ENCODE data around the gene LFNG.

Gene LFNG

DNA sequence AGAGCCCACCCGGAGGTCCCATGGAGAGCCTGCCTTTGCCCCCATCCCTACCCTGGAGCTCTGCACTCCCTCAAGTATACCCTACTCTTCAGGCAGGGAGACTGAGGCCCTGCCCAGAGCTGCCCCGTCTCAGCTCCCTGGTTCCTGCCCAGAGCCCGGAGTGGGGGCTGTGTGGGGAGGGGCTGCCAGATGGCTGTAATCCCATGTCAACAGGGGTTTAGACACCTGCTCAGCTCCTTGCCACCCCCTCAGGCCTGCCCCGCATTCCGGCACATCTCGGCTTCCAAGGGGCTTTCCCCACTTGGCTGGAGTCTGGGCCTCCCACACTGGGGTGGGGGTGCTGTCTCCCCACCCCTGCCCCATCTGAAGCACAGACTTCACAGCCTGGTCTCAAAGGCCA, 20.9 kb upstream of the LFNG start:
- TF ChIP-seq, protein P1, sequence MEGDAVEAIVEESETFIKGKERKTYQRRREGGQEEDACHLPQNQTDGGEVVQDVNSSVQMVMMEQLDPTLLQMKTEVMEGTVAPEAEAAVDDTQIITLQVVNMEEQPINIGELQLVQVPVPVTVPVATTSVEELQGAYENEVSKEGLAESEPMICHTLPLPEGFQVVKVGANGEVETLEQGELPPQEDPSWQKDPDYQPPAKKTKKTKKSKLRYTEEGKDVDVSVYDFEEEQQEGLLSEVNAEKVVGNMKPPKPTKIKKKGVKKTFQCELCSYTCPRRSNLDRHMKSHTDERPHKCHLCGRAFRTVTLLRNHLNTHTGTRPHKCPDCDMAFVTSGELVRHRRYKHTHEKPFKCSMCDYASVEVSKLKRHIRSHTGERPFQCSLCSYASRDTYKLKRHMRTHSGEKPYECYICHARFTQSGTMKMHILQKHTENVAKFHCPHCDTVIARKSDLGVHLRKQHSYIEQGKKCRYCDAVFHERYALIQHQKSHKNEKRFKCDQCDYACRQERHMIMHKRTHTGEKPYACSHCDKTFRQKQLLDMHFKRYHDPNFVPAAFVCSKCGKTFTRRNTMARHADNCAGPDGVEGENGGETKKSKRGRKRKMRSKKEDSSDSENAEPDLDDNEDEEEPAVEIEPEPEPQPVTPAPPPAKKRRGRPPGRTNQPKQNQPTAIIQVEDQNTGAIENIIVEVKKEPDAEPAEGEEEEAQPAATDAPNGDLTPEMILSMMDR (IDR thresholded peaks at IDR 0.05; ENCODE audit: insufficient read depth, missing control alignments) = no peak
- no peak for FAIRE-seq
- no peak for DNase-seq (ENCODE audit: insufficient read length, low spot score)

DNA sequence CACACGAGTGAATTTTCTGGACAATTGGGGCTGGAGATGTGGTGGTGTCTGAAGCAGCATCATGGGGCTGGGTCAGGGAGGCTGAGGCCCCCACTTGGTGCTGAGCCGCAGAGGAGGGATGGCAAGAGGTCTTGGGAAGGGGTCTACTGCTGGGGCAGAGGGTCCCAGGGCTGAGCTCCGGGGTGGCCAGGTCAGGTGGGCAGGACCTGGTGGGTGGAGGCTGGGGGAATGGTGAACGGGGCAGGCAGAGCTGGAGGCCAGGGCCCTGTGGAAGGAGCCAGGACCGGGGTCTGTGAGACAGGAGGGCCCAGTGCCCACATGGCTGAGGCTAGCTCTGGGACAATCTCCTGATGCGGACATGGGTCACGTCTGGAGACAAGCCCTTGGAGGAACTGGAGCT, 20.4 kb upstream of the LFNG start:
- TF ChIP-seq, protein P1 (IDR thresholded peaks at IDR 0.05; ENCODE audit: insufficient read depth, missing control alignments) = no peak
- FAIRE-seq (no peak), DNase-seq (ENCODE audit: insufficient read length, low spot score) (no peak)

DNA sequence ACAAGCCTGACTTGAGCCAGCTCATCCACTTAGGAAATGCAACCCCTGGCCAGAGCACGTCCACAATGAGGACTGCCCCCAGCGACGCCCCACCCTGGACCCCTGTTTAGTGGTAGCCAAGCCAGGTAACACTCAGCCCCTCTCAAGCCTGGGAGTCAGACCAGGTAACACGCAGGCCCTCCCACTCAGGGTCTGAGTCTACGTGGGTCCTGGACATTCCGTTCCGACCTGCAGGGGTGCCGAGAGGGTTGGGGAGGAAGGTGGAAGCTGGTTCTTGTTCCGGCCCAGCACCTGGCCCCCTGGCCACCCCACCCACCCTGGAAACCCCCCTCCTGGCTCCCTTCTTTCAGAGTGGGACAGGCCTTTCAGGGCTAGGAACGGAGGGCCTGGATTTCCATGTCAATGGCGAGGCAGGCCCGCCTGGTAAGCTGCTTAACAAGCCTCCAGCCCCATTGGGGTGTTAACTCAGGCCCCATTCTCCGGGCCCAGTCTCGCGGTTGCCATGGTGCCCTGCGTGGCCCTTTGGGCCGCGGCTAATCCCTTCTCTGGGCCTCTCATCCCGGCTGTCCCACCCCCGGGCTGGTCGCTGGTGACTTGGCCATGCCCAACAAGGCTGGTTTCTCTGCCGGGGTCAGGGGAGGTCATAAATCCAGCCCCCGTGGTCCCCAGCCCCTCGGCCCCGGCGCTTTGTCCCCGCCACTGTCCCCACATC, 19.7 kb upstream of the LFNG start:
- TF ChIP-seq, protein P1 (IDR thresholded peaks at IDR 0.05; ENCODE audit: insufficient read depth, missing control alignments) = no peak
- DNase-seq (ENCODE audit: insufficient read length, low spot score) = peak; percentile 68
- FAIRE-seq = no peak

DNA sequence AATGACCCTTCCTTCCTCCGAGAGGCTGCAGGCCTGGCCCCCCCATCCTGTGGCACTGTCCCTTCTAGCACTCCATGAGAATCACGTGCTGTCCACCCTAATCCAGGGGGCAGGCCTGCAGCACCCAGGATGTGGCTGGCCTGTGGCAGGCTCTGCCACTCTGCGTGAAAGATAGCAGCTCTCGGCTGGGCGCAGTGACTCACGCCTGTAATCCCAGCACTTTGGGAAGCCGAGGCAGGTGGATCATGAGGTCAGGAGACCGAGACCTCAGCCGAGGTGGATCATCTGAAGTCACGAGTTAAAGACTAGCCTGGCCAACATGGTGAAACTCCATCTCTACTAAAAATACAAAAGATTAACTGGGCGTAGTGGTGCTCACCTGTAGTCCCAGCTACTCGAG, 18.9 kb upstream of the LFNG start:
- DNase-seq (ENCODE audit: insufficient read length, low spot score) (no peak), FAIRE-seq (no peak)
- TF ChIP-seq, protein P1 (IDR thresholded peaks at IDR 0.05; ENCODE audit: insufficient read depth, missing control alignments) = no peak

DNA sequence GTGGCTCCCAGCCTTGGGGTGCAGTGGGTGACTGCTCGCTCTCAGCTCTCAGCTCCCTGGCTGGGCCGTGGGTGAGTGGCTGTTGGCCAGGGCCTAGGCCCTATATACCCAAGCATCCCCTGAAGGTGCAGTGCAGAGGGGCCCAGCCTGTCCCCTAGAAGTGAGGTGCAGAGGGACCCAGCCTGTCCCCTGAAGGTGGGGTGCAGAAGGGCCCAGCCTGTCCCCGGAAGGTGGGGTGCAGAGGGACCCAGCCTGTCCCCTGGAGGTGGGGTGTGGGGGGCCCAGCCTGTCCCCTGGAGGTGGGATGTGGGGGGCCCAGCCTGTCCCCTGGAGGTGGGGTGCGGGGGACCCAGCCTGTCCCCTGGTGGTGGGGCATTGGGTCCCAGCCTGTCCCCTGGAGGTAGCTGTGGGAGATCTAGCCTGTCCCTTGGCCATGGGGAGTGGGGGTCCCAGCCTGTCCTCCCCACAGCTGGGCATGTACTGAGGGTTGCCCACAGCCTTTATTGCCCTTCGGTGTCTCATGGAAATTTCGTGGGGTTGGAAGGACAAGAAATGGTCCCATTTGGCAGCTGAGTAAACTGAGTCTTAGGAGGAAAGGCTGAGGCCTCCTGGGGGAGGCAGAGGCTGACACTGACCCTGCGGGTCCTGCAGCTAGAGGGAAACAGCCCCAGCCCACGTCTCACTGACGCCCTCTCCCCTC, 17.5 kb upstream of the LFNG start:
- TF ChIP-seq, protein P1 (IDR thresholded peaks at IDR 0.05; ENCODE audit: insufficient read depth, missing control alignments) = no peak
- no peak for DNase-seq (ENCODE audit: insufficient read length, low spot score)
- FAIRE-seq = no peak

DNA sequence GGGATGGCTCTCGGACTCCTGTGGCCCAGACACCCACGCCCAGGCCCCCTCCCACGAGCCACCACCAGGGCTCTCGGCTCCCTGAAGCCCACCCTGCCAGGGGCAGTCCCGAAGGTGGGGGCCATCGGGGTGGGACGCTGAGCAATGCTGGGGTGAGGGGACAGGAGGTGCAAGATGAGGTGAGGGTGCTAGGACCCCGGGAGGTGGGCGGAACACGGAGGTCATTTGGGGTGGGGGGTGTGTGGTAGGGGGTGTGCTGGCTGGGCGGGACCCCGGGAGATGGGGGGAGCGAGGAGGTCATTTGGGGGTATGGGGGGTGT, 17.0 kb upstream of the LFNG start:
- FAIRE-seq (no peak), DNase-seq (ENCODE audit: insufficient read length, low spot score) (no peak)
- TF ChIP-seq, protein P1 (IDR thresholded peaks at IDR 0.05; ENCODE audit: insufficient read depth, missing control alignments) = no peak

Data from D721Med (cell line).